GM19397 (cell line): ENCODE measurements around the gene ERVV-1.
"Not testable (repeated sequence)": the region's sequence is repeated elsewhere in the genome, so short reads cannot be mapped to it uniquely, and the experiment has no call there.

ENCODE experiments used
- ATAC-seq: cut with Tn5 transposase; IDR thresholded peaks from one replicate; pipeline ENCODE4 v1.9.1; 2021; ENCODE audit warnings: mild to moderate bottlenecking, moderate library complexity; ENCODE audit not compliant: unreplicated experiment

The ERVV-1 gene

GRCh38 chr19:53013621-53014020 is at the start of gene ERVV-1:
ERVV-1 (plus strand) TSS chr19:53013921; CDS start chr19:53014091, 170 bp downstream.
- no peak for ATAC-seq

GRCh38 chr19:52967772-52968171 is 45.9 kb upstream of the ERVV-1 start:
- no peak for ATAC-seq

GRCh38 chr19:52981329-52981728 is 32.4 kb upstream of the ERVV-1 start:
- ATAC-seq = no peak

GRCh38 chr19:52983167-52983566 is 30.6 kb upstream of the ERVV-1 start:
- not testable (repeated sequence) for ATAC-seq

- no peak for ATAC-seq
These were observed 26.5 kb upstream of the ERVV-1 start for GRCh38 chr19:52987221-52987620.

GRCh38 chr19:52988506-52988905 is 25.2 kb upstream of the ERVV-1 start:
- ATAC-seq = no peak

- ATAC-seq = no peak
These were observed 22.8 kb upstream of the ERVV-1 start for GRCh38 chr19:52990759-52991418.

- no peak for ATAC-seq
These were observed 22.2 kb upstream of the ERVV-1 start for GRCh38 chr19:52991484-52991883.

- ATAC-seq = no peak
These were observed 21.4 kb upstream of the ERVV-1 start for GRCh38 chr19:52992109-52993004.

GRCh38 chr19:52993342-52994178 is 20.2 kb upstream of the ERVV-1 start:
- no peak for ATAC-seq

- ATAC-seq = no peak
These were observed 18.0 kb upstream of the ERVV-1 start for GRCh38 chr19:52995711-52996110.

- no peak for ATAC-seq
These were observed 15.7 kb upstream of the ERVV-1 start for GRCh38 chr19:52997975-52998374.

- ATAC-seq = no peak
These were observed 11.2 kb upstream of the ERVV-1 start for GRCh38 chr19:53002479-53002878.

- no peak for ATAC-seq
These were observed 9.5 kb upstream of the ERVV-1 start for GRCh38 chr19:53004242-53004641.

GRCh38 chr19:53007200-53007599 is 6.5 kb upstream of the ERVV-1 start:
- no peak for ATAC-seq

- ATAC-seq = no peak
These were observed 6.1 kb upstream of the ERVV-1 start for GRCh38 chr19:53007606-53008005.

- ATAC-seq = no peak
These were observed 5.5 kb upstream of the ERVV-1 start for GRCh38 chr19:53008061-53008778.

- no peak for ATAC-seq
These were observed 3.2 kb upstream of the ERVV-1 start for GRCh38 chr19:53010494-53010893.

GRCh38 chr19:53012006-53012405 is 1.7 kb upstream of the ERVV-1 start:
- ATAC-seq = no peak

- ATAC-seq = no peak
These were observed 1.4 kb downstream of the ERVV-1 start for GRCh38 chr19:53015159-53015558.

GRCh38 chr19:53015730-53016129 is 2.0 kb downstream of the ERVV-1 start:
- no peak for ATAC-seq
